GM12801 (cell line): Measurements from ENCODE around the gene LRRC9.

Experiments
- CTCF ChIP-seq: IDR thresholded peaks from one replicate; pipeline ENCODE4 v1.5.1; 2011; ENCODE audit warnings: control low read depth; ENCODE audit not compliant: insufficient read length; ENCODE audit errors: extremely low read depth

LRRC9 gene

GRCh38 chr14:60092526-60092920, 172.6 kb downstream of the LRRC9 start:
- TF ChIP-seq CTCF = no peak

DNA sequence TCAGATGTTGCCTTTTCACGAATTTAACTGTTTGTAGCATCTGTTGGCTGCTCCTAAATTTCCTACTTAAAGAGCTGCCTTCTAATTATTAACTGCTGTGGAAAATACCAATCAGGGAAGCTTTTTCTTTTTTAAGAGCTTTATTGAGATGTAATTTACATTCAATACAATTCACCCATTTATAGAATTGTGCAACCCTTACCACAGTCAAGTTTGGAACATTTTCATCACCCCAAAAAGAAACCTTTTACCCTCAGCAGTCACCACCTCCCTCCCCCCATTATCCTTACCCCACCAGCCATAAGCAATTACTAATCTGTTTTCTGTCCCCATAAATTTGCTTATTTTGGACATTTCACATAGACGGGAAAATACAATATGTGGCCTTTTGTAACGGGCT, 173.1 kb downstream of the LRRC9 start:
- TF ChIP-seq CTCF = no peak

GRCh38 chr14:60093606-60094005, 173.7 kb downstream of the LRRC9 start:
- no peak for TF ChIP-seq CTCF

DNA sequence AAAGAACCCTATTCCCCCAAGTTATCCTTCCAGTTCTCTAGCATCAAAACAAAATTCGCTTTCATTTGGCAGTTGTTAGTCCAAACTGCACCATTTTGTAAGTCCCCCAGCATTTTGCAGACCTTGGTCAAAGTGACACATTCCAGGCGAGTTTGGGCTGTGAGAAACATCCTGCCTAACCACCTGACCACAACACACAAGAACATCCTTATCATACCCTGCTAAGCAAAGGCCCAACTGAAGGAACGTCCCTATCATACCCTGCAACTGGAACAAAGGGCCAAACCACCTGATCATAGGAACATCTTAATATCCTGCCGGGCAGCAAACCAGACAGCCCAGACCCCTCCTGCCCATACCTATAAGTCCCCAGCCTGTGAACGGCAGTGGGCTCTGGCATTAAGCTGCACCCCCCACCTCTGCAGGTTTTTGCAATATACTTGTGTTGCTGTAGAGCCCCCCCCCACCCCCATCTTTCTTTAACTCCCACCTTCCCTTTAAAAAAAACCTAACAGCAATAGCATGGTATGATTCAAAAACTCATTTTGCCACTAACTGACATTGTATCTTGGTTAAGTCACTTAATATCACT, 174.5 kb downstream of the LRRC9 start:
- TF ChIP-seq CTCF = no peak

DNA sequence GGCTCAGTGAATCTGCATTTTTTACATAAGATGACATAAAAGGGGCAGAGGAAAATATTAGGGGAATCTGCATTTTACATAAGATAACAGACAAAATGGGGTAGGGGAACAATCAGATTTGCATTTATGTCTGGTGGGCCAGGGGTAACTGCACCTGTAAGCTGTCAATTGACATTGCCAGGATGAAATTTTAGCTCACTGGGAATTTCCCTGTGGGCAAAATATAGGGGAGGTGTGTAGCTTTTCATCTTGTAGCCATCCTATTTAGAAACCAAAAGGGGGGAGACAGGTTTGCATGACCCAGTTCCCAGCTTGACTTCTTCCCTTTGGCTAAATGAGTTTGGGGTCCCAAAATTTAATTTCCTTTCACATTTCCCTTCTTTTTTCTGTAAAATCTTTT, 175.3 kb downstream of the LRRC9 start:
- TF ChIP-seq CTCF = no peak

DNA sequence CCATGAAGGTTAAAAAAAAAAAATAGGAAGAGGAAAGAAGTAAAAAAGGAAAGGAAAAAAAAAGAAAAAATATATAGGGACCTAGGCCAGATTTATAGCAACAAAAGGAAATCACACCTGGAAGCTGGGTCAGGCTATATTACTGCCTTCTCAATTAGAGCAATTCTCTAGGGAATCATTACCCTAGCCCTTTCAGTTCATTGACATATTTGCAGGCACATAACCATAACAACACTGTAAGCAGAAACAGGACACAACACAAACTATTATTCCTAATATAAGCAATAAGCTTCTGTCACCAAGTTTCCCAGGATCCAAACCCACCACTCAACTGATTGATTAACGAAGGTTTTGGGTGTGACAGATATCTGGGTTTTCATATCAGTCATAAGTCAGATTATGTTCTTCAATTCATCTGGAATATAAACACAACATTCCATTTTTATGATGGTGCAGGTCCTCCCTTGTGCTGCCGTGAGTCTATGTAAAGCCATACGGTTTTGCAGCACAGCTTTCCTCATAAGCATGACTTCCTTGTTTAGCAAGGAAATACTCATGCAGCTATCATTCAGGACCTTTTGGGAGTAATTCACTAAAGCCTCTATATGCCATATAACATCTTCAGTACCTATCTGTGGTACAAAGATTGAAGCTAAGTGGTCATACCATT, 176.0 kb downstream of the LRRC9 start:
- TF ChIP-seq CTCF = no peak

GRCh38 chr14:60097974-60098373, 178.0 kb downstream of the LRRC9 start:
- TF ChIP-seq CTCF = no peak
